K562 (cell line): ENCODE results near the gene APP.

Source experiments
- CREB1 ChIP-seq, 2 experiments: sonication (generic) in 1 of 2; formaldehyde crosslinking in 1 of 2; IDR thresholded peaks; 2 replicates each; pipeline versions ENCODE4 v1.6.1 to v1.8.0; 2012 to 2022; ENCODE audit warnings: inconsistent platforms in 1 of 2, mild to moderate bottlenecking in 1 of 2, missing genetic modification reagents in 1 of 2, moderate library complexity in 1 of 2
- CTCF ChIP-seq, 3 experiments: IDR thresholded peaks in 2 of 3; conservative IDR thresholded peaks in 1 of 3; 2 replicates each; pipeline ENCODE4 v1.5.1; 2011 to 2012; ENCODE audit warnings: low read length in 3 of 3, mild to moderate bottlenecking in 3 of 3, control low read depth in 2 of 3, improper control_type of control experiment in 1 of 3, inconsistent platforms in 1 of 3, low read depth in 1 of 3, mixed read lengths in 1 of 3, moderate library complexity in 1 of 3; ENCODE audit not compliant: insufficient read depth in 2 of 3
- DNMT1 ChIP-seq: fragments of 450-650 bp; IDR thresholded peaks from 2 replicates; pipeline ENCODE4 v1.6.1; 2016; ENCODE audit warnings: antibody characterized with exemption, mild to moderate bottlenecking
- EZH2 ChIP-seq: IDR thresholded peaks from 2 replicates; pipeline ENCODE4 v1.6.1; 2012; ENCODE audit warnings: low read depth, mild to moderate bottlenecking, inconsistent platforms, low read length, borderline replicate concordance
- GABPA ChIP-seq: fragments of 200-800 bp; sonication (Bioruptor generic); conservative IDR thresholded peaks from 2 replicates; pipeline ENCODE4 v1.6.1; 2016; ENCODE audit warnings: low read depth, missing genetic modification characterization, missing compliant biosample characterization
- MTA3 ChIP-seq: fragments of 450-650 bp; formaldehyde crosslinking; IDR thresholded peaks from 2 replicates; pipeline ENCODE4 v1.6.1; 2017; ENCODE audit warnings: mild to moderate bottlenecking, borderline replicate concordance
- NFYB ChIP-seq: IDR thresholded peaks from 2 replicates; pipeline ENCODE4 v1.6.1; 2011; ENCODE audit warnings: mild to moderate bottlenecking, moderate library complexity; ENCODE audit not compliant: insufficient read length; ENCODE audit errors: extremely low read depth
- POLR2A ChIP-seq: fragments of 450-650 bp; conservative IDR thresholded peaks from 2 replicates; pipeline ENCODE4 v1.6.1; 2016
- STAT5B ChIP-seq: fragments of 250-450 bp; sonication (Bioruptor Pico); IDR thresholded peaks from 2 replicates; pipeline ENCODE4 v1.8.0; 2021; ENCODE audit warnings: mild to moderate bottlenecking, inconsistent platforms
- ZBED1 ChIP-seq: IDR thresholded peaks from 2 replicates; pipeline ENCODE4 v1.6.1; 2014
- ZFP1 ChIP-seq: fragments of 450-650 bp; formaldehyde crosslinking; IDR thresholded peaks from 2 replicates; pipeline ENCODE4 v1.4.0; 2020; ENCODE audit warnings: mild to moderate bottlenecking, mixed read lengths
- ZSCAN29 ChIP-seq: fragments of 450-650 bp; IDR thresholded peaks from 2 replicates; pipeline ENCODE4 v1.6.1; 2017

- TF ChIP-seq GABPA (tag) (no peak), EZH2 (no peak), CTCF (IDR thresholded peaks at IDR 0.05 in 2 of 3, conservative IDR thresholded peaks at IDR 0.05 in 1 of 3; ENCODE audit: insufficient read depth in 2 of 3, low read depth in 1 of 3, low read length in 3 of 3) (no peak), MTA3 (no peak), ZFP1 (CRISPR knock-in tag) (no peak), ZSCAN29 (no peak), CREB1 (IDR thresholded peaks at IDR 0.05) (no peak), CREB1 (CRISPR knock-in tag; IDR thresholded peaks at IDR 0.05) (no peak), ZBED1 (no peak), STAT5B (CRISPR knock-in tag) (no peak), DNMT1 (no peak), NFYB (no peak), POLR2A (no peak)
Observed at GRCh38 chr21:25994758-25995163, 175.8 kb downstream of the APP start.
